Ovary (tissue), 9 donors: ENCODE results near the gene PATJ. TPM values are rescaled to one million over a fixed set of nuclear protein-coding genes. Genes with fewer than 3 reads are reported as not detected.
"Not testable (repeated sequence)": the region's sequence is repeated elsewhere in the genome, so short reads cannot be mapped to it uniquely, and the experiment has no call there.

Source experiments
- DNase-seq, 5 donors: peaks; one replicate each; pipeline ENCODE4 v3.0.0-alpha.2; 2019 to 2020
- H3K27ac ChIP-seq, 2 donors: fragments of 200-600 bp; one replicate each; pipeline versions ENCODE4 v1.5.1 to v1.8.0; 2019 to 2022
- H3K27me3 ChIP-seq: fragments of 200-600 bp; one replicate; pipeline ENCODE4 v1.8.0; 2022
- H3K36me3 ChIP-seq: fragments of 200-600 bp; sonication (generic); one replicate; pipeline ENCODE4 v1.5.1; 2019
- H3K4me1 ChIP-seq: one replicate; pipeline ENCODE4 v1.8.1; 2013; ENCODE audit warnings: mild to moderate bottlenecking, moderate library complexity; ENCODE audit not compliant: insufficient read depth
- H3K4me3 ChIP-seq: fragments of 200-600 bp; sonication (generic); one replicate; pipeline ENCODE4 v1.5.1; 2017
- H3K9me3 ChIP-seq, 2 donors: fragments of 200-600 bp in 1 of 2; sonication (generic) in 1 of 2; one replicate each; pipeline versions ENCODE4 v1.5.1 to v1.8.1; 2013 to 2019; ENCODE audit warnings: mild to moderate bottlenecking in 1 of 2, moderate library complexity in 1 of 2
- CTCF ChIP-seq, 3 donors: fragments of 450-650 bp in 2 of 3; fragments of 200-600 bp in 1 of 3; IDR thresholded peaks; one replicate each; pipeline versions ENCODE4 v1.5.1 to v1.8.0; 2016 to 2022; ENCODE audit warnings: antibody characterized with exemption in 3 of 3, mild to moderate bottlenecking in 1 of 3
- EP300 ChIP-seq: sonication (generic); formaldehyde crosslinking; IDR thresholded peaks from one replicate; pipeline ENCODE4 v1.6.1; 2017; ENCODE audit warnings: antibody characterized with exemption
- POLR2A ChIP-seq: fragments of 450-650 bp; IDR thresholded peaks from one replicate; pipeline ENCODE4 v1.6.1; 2017; ENCODE audit warnings: antibody characterized with exemption, mild to moderate bottlenecking, moderate library complexity
- WGBS, 3 donors: extraction: QIAGEN DNeasy Blood & Tissue Kit in 1 of 3; methylation state at CpG; one replicate each; pipeline versions ENCODE4 v1.1.5 to v1.1.7; 2013 to 2017; 5-methylcytosine and 5-hydroxymethylcytosine counted together
- intact Hi-C, 4 donors: fragments of 100-400 bp; cut with DNase I; formaldehyde crosslinking; loops; one replicate each; pipeline versions ENCODE4 v1.11.0 to v1.15.1; 2022 to 2023
- polyA plus RNA-seq, 2 donors: library from polyadenylated mRNA; stranded (reverse); fragments of 200-250 nt in 1 of 2; fragments of 350-450 nt in 1 of 2; fragmentation: Illumina TruSeq in 1 of 2; extraction: RNeasy Lipid Tissue Mini Kit (QIAGEN cat#74804) in 1 of 2; gene quantifications; one replicate each; pipeline ENCODE4 v1.2.3, GENCODE V29; 2013 to 2014
- total RNA-seq, 7 donors: library from RNA; depleted of rRNA in 2 of 7; stranded (reverse); fragments of >200 nt in 2 of 7; fragmentation: NEBNext Ultra II Directional in 3 of 7; extraction: Animal tissue kit (Norgen Biotek cat#: 25700) in 3 of 7; gene quantifications; one replicate each; pipeline versions ENCODE4 v1.1.0 to v1.2.4, GENCODE V29; 2016 to 2023
- donor health status: DM: no; HTN: no; CAD: no; lungs with moderate emphysema.
- donor health status: DM: no; HTN: no; CAD: no.
- donor health status: Bipolar disorder and iron deficiency.
- donor health status: DM: yes; HTN: yes; CAD: no.
- donor health status: DM: no; HTN: no; CAD: no.
- donor health status: DM: yes; HTN: yes; CAD: no.

Gene PATJ
- total and polyA plus RNA-seq, 9 donors, result 7.6 to 60.1 (median 25.5) TPM

- no peaks in the 10 kb centered on the region for H3K4me1 ChIP-seq
Measured at GRCh38 chr1:61941794-61942193, 199.5 kb downstream of the PATJ start.

DNA sequence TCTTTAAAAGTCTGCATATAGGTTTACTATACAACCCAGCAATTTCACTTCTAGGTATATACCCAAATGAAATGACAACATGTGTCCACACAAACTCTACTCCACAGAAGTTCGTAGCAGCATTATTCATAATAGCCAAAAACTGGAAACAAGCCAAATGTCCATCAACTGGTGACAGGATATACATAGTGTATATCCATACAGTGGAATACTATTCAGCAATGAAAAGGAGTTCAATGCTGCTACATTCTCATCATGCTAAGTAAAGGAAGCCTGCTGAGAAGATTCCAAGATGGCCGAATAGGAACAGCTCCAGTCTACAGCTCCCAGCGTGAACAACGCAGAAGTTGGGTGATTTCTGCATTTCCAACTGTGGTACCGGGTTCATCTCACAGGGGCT, 200.6 kb downstream of the PATJ start:
- H3K9me3 ChIP-seq, result no peaks in the 10 kb centered on the region
- 96 to 98% (median 97%) methylated on average over 5 of the region's 5 CpGs for WGBS, 3 donors
- H3K4me1 ChIP-seq, result no peaks in the 10 kb centered on the region
- H3K36me3 ChIP-seq, result no peaks in the 10 kb centered on the region
- no peaks in the 10 kb centered on the region for H3K27me3 ChIP-seq
- no peak for DNase-seq
- intact Hi-C loops, result no loop called here
- TF ChIP-seq POLR2A (no peak), EP300 (no peak), CTCF (IDR thresholded peaks at IDR 0.05) (no peak)
- H3K4me3 ChIP-seq, result no peak overlapping the region
- no peak overlapping the region for H3K27ac ChIP-seq

More at GRCh38 chr1:61941794-61942193, 199.5 kb downstream of the PATJ start:
- TF ChIP-seq POLR2A (no peak), CTCF (IDR thresholded peaks at IDR 0.05) (no peak), EP300 (no peak)
- H3K36me3 ChIP-seq, result no peaks in the 10 kb centered on the region
- intact Hi-C loops, result no loop called here
- DNase-seq, result no peak
- H3K27me3 ChIP-seq, result no peaks in the 10 kb centered on the region
- no peaks in the 10 kb centered on the region for H3K9me3 ChIP-seq
- H3K4me3 ChIP-seq, result no peak overlapping the region
- H3K27ac ChIP-seq, result no peak overlapping the region

- intact Hi-C loops, H3K36me3 ChIP-seq, H3K4me3 ChIP-seq, DNase-seq, H3K27ac ChIP-seq, H3K27me3 ChIP-seq, H3K4me1 ChIP-seq, H3K9me3 ChIP-seq: not testable (repeated sequence)
- 65 to 88% (median 68%) methylated on average over 4 to 5 of the region's 5 CpGs for WGBS, 3 donors
Measured at GRCh38 chr1:61948685-61949084, 206.4 kb downstream of the PATJ start.

DNA sequence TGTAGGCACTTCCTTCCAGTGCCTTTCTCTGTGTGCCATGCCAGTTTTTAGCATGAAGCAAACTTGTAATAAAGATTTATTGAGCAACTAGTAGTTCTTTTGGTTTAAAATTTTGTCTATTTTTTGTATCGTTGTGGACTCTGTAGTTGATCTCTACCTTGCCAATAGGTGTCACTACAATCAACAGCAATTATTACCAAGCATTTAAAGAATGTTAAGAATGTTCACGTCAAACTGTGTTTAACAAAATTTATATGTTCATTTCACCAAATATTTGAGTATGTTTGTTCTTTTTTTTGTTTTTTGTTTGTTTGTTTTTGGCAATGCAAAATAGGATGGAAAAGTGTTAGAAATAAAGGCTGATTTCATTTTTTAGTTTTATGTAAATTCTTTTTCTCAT, 208.1 kb downstream of the PATJ start:
- H3K4me1 ChIP-seq, result no peaks in the 10 kb centered on the region
- no peaks in the 10 kb centered on the region for H3K9me3 ChIP-seq
- TF ChIP-seq POLR2A, result no peak
- no peak for TF ChIP-seq CTCF (IDR thresholded peaks at IDR 0.05)
- no peak for TF ChIP-seq EP300
- H3K27me3 ChIP-seq, result no peaks in the 10 kb centered on the region
- 14 to 28% (median 27%) methylated on average over 2 of the region's 2 CpGs for whole genome bisulfite sequencing, 3 donors
- DNase-seq, result no peak
- H3K36me3 ChIP-seq, result no peaks in the 10 kb centered on the region
- H3K4me3 ChIP-seq, result no peak overlapping the region
- intact Hi-C loops, result no loop called here
- no peak overlapping the region for H3K27ac ChIP-seq

DNA sequence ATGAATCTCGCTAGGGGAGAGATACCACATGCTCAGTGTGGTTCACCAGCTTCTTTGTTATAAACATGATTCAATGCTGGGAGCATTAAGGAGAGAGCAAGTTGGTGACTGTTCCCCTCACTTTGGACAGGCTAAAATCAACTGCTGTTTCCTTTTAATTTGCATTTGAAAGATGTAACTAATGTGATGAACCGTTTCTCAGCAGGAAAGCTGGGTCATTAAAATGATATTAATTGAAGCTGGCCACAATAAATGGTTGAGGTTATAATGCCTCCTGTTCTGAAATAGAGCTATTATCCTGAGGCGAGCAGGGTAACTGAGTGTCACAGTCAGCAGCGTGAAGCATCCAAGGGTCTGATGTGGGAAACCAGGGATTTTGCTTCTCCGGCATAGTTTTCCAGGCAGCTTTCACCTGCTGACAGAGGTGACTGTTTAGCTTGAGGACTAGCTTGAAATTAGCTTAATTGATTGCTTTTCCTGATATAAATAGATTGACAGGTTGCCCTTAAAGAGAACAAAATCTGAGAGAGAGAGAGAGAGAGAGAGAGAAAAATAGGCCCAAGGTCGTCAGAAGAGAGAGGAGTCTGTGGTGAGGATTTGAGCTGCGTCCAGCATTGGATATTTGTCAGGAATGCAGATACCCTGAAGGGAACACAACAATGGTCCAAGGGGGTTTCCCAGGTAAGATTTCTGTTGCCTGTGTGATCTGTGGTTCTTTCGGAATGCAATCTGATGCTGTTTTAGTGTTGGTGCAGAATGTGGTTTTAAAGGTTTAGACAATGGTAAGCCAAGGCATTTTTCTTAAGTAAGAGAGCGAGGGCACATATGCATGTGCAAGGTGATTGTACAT, 209.7 kb downstream of the PATJ start:
- Histone ChIP-seq H3K4me1 (no peaks in the 10 kb centered on the region), H3K4me3 (no peak overlapping the region), H3K36me3 (no peaks in the 10 kb centered on the region), H3K27ac (no peak overlapping the region), H3K9me3 (no peaks in the 10 kb centered on the region), H3K27me3 (no peaks in the 10 kb centered on the region)
- no peak for DNase-seq
- intact Hi-C loops, result no loop called here
- no peak for TF ChIP-seq EP300
- no peak for TF ChIP-seq CTCF (IDR thresholded peaks at IDR 0.05)
- no peak for TF ChIP-seq POLR2A
- WGBS, 3 donors, result 37 to 48% (median 42%) methylated on average over 9 of the region's 9 CpGs
